ENCODE data around the gene ACACA.

Gene ACACA

GRCh38 chr17:37322826-37323561, 83.6 kb downstream of the ACACA start:
- DNase-seq (ENCODE audit: insufficient read length) = no peak
- no peak for TF ChIP-seq POLR2A (IDR thresholded peaks at IDR 0.05; ENCODE audit: low read depth, low read length)
- TF ChIP-seq POLR2AphosphoS5 (IDR thresholded peaks at IDR 0.05; ENCODE audit: low read depth, low read length) = no peak
- TF ChIP-seq TAF1 (IDR thresholded peaks at IDR 0.05; ENCODE audit: borderline replicate concordance, low read depth, low read length) = no peak
- no peak for FAIRE-seq

- DNase-seq (ENCODE audit: insufficient read length) (no peak), FAIRE-seq (no peak)
- TF ChIP-seq POLR2AphosphoS5 (IDR thresholded peaks at IDR 0.05; ENCODE audit: low read depth, low read length) (no peak), TAF1 (IDR thresholded peaks at IDR 0.05; ENCODE audit: borderline replicate concordance, low read depth, low read length) (no peak), POLR2A (IDR thresholded peaks at IDR 0.05; ENCODE audit: low read depth, low read length) (no peak)
Observed at GRCh38 chr17:37322106-37322505, 84.5 kb downstream of the ACACA start.

GRCh38 chr17:37318931-37319594, 87.6 kb downstream of the ACACA start:
- no peak for TF ChIP-seq TAF1 (IDR thresholded peaks at IDR 0.05; ENCODE audit: borderline replicate concordance, low read depth, low read length)
- no peak for TF ChIP-seq POLR2A (IDR thresholded peaks at IDR 0.05; ENCODE audit: low read depth, low read length)
- TF ChIP-seq POLR2AphosphoS5 (IDR thresholded peaks at IDR 0.05; ENCODE audit: low read depth, low read length) = no peak
- FAIRE-seq (no peak), DNase-seq (ENCODE audit: insufficient read length) (no peak)

- FAIRE-seq (no peak), DNase-seq (ENCODE audit: insufficient read length) (no peak)
- TF ChIP-seq POLR2AphosphoS5 (IDR thresholded peaks at IDR 0.05; ENCODE audit: low read depth, low read length) = no peak
Observed at GRCh38 chr17:37317867-37318266, 88.8 kb downstream of the ACACA start.

GRCh38 chr17:37315601-37316000, 91.0 kb downstream of the ACACA start:
- TF ChIP-seq TAF1 (IDR thresholded peaks at IDR 0.05; ENCODE audit: borderline replicate concordance, low read depth, low read length) = no peak
- no peak for TF ChIP-seq POLR2A (IDR thresholded peaks at IDR 0.05; ENCODE audit: low read depth, low read length)
- TF ChIP-seq POLR2AphosphoS5 (IDR thresholded peaks at IDR 0.05; ENCODE audit: low read depth, low read length) = no peak
- FAIRE-seq (no peak), DNase-seq (ENCODE audit: insufficient read length) (no peak)

GRCh38 chr17:37312137-37312923, 94.3 kb downstream of the ACACA start:
- DNase-seq (ENCODE audit: insufficient read length) (no peak), FAIRE-seq (no peak)
- no peak for TF ChIP-seq POLR2AphosphoS5 (IDR thresholded peaks at IDR 0.05; ENCODE audit: low read depth, low read length)
- no peak for TF ChIP-seq POLR2A (IDR thresholded peaks at IDR 0.05; ENCODE audit: low read depth, low read length)
- no peak for TF ChIP-seq TAF1 (IDR thresholded peaks at IDR 0.05; ENCODE audit: borderline replicate concordance, low read depth, low read length)

GRCh38 chr17:37310940-37311339, 95.7 kb downstream of the ACACA start:
- TF ChIP-seq TAF1 (IDR thresholded peaks at IDR 0.05; ENCODE audit: borderline replicate concordance, low read depth, low read length) (no peak), POLR2AphosphoS5 (IDR thresholded peaks at IDR 0.05; ENCODE audit: low read depth, low read length) (no peak), POLR2A (IDR thresholded peaks at IDR 0.05; ENCODE audit: low read depth, low read length) (no peak)
- FAIRE-seq (no peak), DNase-seq (ENCODE audit: insufficient read length) (no peak)

- DNase-seq (ENCODE audit: insufficient read length) = no peak
- FAIRE-seq = no peak
- TF ChIP-seq POLR2A (IDR thresholded peaks at IDR 0.05; ENCODE audit: low read depth, low read length) (no peak), TAF1 (IDR thresholded peaks at IDR 0.05; ENCODE audit: borderline replicate concordance, low read depth, low read length) (no peak), POLR2AphosphoS5 (IDR thresholded peaks at IDR 0.05; ENCODE audit: low read depth, low read length) (no peak)
Observed at GRCh38 chr17:37309051-37309450, 97.6 kb downstream of the ACACA start.

- TF ChIP-seq TAF1 (IDR thresholded peaks at IDR 0.05; ENCODE audit: borderline replicate concordance, low read depth, low read length) (no peak), POLR2AphosphoS5 (IDR thresholded peaks at IDR 0.05; ENCODE audit: low read depth, low read length) (no peak), POLR2A (IDR thresholded peaks at IDR 0.05; ENCODE audit: low read depth, low read length) (no peak)
- DNase-seq (ENCODE audit: insufficient read length) (no peak), FAIRE-seq (no peak)
Observed at GRCh38 chr17:37305406-37305905, 101.2 kb downstream of the ACACA start.

- no peak for FAIRE-seq
- TF ChIP-seq POLR2A (IDR thresholded peaks at IDR 0.05; ENCODE audit: low read depth, low read length) (no peak), POLR2AphosphoS5 (IDR thresholded peaks at IDR 0.05; ENCODE audit: low read depth, low read length) (no peak), TAF1 (IDR thresholded peaks at IDR 0.05; ENCODE audit: borderline replicate concordance, low read depth, low read length) (no peak)
Observed at GRCh38 chr17:37301288-37301687, 105.3 kb downstream of the ACACA start.

GRCh38 chr17:37300683-37301082, 106.0 kb downstream of the ACACA start:
- TF ChIP-seq POLR2A (IDR thresholded peaks at IDR 0.05; ENCODE audit: low read depth, low read length) = no peak
- no peak for TF ChIP-seq POLR2AphosphoS5 (IDR thresholded peaks at IDR 0.05; ENCODE audit: low read depth, low read length)
- TF ChIP-seq TAF1 (IDR thresholded peaks at IDR 0.05; ENCODE audit: borderline replicate concordance, low read depth, low read length) = no peak
- no peak for FAIRE-seq
- no peak for DNase-seq (ENCODE audit: insufficient read length)

More at GRCh38 chr17:37301288-37301687, 105.3 kb downstream of the ACACA start:
- no peak for DNase-seq (ENCODE audit: insufficient read length)

Data from GM12892 (cell line).